Activated CD4-positive, alpha-beta T cell treated with anti-CD3 and anti-CD28 coated beads, Interleukin-2, amount 50 U/mL, for 48 hours (primary cell): Measurements from ENCODE around the gene TMEM198.
A peak's percentile ranks its signal among the peaks of the same experiment; 100 is the strongest.

Source experiments
- DNase-seq, 2 experiments: peaks; one replicate each; pipeline ENCODE4 v3.0.0-alpha.2; 2020

TMEM198 gene

DNA sequence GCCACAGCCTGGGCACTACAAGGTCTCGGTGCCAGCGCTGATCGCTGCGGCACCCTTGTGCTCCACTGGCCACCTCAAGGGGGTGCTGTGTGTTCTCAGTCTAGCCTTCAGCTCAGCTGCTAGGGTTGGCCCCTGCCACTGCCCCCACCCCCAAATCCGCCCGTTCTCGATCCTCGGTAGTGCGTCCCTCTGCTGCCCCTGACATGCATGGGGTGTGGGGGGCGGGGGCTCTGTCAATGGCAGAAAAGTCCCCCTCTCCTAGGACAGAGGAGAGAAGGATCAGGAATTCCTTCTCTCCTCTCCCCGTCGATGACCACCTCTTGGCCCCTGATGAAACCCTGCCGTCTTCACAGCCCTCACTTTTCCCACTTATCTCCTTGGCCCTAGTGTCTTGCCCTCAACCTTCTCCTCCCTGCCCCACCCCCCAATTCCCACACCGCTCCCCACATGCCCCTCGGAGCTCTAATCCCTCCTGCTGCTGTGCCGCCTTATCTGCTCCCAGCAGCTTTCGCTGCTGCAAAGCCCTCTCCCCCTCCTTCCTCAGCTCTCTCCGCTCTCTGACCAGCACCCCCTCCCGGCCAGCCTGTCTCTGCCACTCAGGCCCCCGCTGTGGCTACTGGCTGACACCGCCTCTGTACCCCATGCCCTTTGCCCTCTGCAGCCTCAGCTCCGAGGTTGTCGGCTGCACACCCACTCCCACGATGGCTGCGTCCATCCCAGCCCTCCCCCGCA is 33.9 kb upstream of the TMEM198 start:
- peak; percentile 57 to 61 for DNase-seq

DNA sequence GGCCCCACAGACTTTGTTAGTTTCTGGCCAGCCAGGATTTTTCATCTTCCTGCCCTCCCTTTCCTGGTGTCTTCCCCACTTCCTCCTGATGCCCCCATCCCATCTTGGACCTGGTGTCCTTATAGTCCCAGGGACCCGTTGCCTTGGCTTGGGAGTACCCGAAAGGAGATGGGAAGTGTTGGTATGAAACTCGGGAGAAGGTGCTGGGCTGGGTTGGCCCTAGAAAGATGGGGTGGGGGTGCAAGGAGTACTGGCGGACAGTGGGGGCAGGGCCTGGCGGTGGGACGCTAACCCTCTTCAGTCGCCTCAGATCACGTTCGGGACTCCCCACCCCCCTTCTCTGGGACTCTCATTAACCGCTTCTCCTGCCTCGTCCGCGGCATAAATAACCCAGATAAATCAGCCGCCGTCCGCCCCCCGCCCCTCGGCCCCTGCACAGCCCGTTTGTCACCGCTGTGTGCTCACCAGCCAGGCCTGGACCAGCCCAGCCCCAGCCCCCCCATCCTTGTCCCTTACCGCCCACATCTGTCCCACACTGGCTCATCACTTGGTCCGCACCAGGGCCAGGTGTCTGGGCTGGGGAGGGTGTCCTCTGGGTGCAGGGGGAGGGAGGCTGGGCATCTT is 33.2 kb upstream of the TMEM198 start:
- DNase-seq = no peak

DNA sequence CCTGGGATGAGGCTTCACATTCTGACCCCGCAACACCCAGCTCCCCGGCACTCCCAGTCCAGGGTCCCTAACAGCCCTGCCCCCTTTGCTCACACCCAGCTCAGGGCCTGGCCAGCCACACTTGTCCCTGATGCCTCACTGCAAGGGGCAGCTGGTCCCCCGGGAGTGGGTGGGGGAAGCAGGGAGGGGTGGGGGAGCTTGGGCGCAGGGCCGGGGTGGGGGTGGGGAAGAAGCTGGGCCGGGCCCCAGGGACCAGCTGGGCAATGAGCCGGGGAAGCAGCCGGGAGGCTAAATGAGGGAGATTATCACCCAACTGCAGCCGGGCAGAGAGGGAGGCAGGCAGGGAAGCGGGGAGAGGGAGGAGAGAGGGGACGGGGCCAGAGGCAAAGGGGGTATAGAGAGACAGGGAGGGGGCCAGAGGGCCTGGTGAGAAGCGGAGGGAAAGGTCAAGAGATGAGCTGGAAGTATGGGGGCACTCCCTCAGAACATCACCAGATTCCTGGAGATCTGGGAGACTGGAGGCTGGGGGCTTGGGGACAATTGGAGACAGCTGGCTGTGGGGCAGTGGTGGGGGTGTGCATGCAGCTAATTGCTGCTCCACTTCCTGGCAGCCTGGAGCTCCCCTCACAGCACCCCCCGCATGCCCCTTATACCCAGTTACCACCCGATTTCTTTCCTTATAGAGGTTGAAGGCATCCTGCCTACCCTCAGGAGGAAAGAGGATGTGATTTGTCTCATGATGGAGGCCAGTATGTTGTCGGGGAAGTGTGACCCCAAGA is 32.1 kb upstream of the TMEM198 start:
- DNase-seq = no peak

GRCh38 chr2:219512524-219513216 is 31.2 kb upstream of the TMEM198 start:
- no peak for DNase-seq

DNA sequence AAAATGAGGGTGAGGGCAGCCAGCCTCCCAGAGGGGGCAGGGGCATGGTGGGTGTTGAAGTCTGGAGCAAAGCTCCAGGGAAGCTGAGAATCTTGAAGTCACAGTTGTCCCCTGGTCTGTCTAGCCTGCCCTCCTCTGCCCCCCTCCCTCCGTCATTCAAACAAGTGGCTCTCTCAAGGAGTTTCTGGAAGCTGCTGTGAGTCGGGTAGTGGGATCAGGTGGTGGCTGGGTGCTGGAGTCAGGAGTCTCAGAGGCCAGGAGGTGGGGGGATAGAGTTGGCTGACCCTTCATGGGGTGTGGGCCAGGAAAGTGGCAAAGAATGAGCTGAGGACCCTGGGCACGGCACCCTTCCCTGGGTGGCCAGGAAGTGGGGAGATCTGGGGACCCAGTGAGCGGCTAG is 30.0 kb upstream of the TMEM198 start:
- DNase-seq = no peak

DNA sequence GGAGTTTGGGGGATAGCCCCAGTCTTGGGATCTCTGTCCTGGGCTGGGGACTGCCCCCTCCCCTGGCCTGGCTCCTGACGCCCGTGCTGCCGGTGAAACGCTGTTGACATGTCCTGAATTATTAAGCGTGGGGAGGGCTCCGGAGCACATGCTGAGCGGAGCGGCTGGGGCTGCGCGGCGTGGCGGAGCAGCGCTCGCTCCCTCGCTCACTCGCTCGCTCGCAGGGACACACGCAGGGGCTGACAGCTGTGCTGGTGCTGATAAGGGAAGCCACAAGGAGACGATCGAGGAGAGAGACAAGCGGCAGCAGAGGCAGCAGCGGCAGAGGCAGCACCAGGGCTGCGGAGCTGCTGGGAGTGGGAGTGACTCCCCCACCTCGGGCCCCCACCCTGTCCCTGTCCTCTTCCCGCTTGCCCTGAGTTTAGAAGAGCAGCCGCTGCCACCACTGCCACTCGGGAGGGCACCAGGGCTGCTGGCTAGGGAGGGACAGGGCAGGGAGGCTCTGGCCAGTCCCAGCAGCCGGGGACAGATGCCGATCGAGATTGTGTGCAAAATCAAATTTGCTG is 29.5 kb upstream of the TMEM198 start, which contains the start of gene ASIC4:
ASIC4 (plus strand) TSS at position 287 of the 566 bp plus-strand sequence; CDS start at position 530, 243 bp downstream.
- DNase-seq = no peak

DNA sequence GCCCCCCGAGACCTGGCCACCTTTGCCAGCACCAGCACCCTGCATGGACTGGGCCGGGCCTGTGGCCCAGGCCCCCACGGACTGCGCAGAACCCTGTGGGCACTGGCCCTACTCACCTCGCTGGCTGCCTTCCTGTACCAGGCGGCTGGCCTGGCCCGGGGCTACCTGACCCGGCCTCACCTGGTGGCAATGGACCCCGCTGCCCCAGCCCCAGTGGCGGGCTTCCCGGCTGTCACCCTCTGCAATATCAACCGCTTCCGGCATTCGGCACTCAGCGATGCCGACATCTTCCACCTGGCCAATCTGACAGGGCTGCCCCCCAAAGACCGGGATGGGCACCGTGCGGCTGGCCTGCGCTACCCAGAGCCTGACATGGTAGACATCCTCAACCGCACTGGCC is 29.0 kb upstream of the TMEM198 start:
- DNase-seq = no peak

DNA sequence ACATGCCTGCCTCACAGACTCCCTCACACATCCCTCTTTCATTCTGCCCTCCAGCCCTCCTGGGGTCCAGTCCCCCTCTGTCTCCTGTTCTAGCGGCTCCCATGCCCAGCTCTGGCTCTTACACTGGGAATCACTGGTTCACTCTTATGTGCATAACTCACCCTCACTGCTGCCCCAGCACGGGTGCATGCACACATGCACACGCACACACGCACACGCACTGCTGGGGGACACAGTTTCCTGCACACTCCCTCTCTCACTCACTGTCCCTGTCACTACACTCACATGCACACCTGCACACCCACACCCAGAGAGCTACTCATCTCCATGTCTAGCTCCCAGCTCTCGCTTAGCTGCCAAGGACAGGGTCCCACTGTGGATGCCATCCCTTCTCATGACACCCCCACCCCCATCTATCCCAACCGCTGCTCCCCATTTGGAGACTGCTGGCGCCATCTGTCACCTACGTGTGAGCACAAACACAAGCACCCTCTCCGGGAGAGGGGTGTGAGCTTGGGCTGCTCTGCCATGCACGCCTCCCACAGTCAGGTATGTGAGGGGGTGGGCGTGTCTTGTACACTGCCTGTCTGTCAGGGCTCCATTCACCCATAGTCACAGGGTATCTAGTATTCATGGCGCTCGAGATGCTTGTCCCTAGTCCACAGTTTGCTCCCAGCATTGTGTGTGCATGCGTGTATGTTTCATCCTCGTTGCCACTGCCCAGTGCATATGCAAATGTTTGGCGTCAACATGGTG is 27.8 kb upstream of the TMEM198 start:
- no peak for DNase-seq

GRCh38 chr2:219516888-219517287 is 26.9 kb upstream of the TMEM198 start:
- DNase-seq = no peak

GRCh38 chr2:219517954-219518778 is 25.7 kb upstream of the TMEM198 start:
- no peak for DNase-seq

- no peak for DNase-seq
Observed at GRCh38 chr2:219519526-219519916, 24.3 kb upstream of the TMEM198 start.

- DNase-seq = no peak
Observed at GRCh38 chr2:219520079-219520478, 23.7 kb upstream of the TMEM198 start.

DNA sequence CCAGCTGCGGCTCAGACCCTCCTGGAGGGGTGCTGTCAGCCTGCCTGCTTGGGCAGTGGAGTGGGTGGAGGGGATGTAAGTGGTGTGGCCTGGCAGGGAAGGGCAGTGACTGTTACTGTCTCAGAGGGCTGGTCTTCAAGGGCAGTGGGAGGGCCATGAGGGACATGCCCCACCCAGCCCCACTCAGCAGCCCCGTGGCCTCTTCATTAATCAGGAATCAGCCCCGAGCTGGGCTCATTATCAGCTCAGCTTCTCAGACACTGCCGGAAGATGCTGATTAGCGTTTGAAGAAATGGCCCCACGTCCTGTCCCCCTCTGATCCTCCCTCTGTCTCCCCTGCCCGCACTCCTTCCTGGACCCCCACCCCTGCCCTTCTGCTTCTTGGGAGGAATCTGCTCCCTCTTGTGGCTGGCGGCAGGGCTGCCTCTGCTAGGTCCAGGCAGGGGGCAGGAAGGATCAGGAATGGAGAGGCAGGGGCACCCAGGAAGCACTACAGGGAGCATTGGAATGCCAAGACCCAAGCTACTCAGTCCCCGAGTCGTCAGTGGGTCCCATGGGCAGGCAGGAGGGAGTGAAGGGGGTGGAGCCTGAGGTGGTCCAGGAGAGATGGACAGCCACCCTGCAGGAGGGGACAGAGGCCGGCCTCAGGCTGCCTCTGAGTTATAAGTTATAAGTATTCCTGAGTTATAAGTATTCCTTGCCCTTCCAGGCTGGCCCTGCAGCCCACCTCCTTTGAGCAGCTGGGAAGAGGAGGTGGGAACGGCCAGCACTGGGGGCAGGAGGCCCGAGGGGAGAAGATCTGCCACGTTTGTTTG is 22.6 kb upstream of the TMEM198 start:
- no peak for DNase-seq

DNA sequence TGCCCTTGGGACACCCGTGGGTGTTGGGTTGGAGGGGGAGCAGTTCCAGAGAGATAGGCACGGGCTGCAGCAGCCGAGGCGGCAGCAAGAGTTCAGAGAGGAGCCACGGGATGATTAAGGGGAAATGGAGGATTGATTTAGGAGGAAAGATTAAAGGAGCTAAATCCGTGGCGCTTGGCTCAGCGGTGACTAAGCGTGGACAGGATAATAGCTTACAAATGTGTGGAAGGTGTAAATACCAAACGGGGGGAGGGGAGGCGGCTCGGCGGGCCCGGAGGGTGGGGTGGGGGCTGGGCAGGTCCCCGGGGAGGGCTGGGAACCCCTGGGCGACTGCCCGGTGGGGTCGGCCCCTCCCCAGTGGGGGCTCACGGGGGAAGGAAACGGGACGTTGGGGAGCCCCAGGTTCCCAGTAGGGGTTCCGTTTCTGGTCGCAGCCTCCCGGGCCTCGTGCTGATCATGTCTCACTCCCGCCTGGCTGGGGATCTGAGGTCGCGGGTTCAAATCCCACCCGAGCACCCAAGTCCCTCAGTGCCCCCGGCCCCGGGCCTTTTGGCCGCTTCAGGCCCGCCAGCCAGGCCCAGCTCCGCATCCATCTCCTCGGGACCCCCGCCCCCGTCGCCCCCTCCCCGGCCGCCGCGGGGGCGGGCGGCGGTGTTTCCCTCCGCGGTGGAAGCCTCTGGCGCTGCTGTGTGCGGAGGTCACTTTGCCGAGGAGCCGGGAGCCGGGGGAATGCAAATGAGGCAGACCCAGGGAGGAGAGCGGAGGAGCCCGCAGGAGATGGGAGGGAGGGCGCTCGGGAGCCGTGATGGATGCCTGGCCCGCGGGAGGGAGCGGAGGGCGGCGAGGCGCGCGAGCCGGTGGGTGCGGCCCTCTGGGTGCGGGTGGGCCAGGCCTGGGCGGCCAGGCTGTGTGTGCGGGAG is 21.5 kb upstream of the TMEM198 start:
- DNase-seq = no peak

DNA sequence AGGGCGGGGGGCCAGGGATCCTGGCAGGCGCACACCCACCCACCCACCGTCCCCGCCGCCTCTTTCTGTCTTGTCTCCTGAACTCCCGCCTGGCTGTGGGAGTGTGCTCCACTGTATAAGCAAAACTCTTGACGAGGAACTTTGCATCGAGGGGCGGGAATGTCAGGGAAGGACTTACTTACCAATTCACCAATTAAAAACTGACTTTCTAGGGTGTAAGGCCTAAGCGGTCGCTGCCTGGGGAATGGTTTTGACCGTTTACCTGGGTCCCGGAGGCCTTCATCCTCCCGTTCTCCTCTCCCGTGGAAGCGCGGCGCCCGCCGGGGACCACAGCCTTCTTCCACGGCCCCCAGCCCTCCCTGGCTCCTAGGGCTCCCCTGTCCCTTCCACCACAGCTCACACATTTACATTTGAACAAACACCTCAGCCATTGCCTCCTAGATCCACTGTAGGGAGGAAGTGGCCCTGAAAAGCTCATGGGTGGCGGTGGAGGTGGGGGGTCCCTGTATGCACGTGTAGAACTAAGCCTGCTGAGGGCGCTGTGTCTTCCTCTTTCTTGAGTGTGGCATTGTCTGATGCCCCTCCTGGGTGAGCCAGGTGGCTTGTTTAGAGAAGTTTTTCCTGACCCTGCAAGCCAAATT is 20.7 kb upstream of the TMEM198 start:
- DNase-seq = no peak

DNA sequence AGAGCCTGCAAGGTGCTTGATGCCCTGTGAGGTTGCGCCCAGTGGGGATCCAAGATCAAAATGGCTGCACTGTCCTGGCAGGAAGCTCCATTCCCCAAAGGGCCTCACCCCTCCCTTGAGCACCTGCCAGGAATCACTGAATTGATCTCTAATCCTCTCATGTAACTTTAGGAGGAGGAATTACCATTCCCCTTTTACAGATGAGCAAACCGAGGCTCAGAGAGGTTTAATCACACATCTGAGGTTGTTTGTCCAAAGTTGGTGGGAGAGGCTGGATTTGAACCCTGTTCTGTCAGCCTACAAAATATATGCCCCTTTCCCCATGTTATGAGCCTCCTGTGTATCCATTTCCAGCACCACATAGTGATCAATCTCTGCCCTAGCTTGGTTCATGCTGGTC is 19.0 kb upstream of the TMEM198 start:
- no peak for DNase-seq

GRCh38 chr2:219525533-219526232 is 18.1 kb upstream of the TMEM198 start:
- DNase-seq = no peak
